Stimulated activated effector memory CD8-positive, alpha-beta T cell treated with anti-CD3 and anti-CD28 coated beads, Interleukin-12 subunit alpha, Interleukin-12 subunit beta, amount 100 ng/mL, for 72 hours (primary cell): ENCODE results near the gene LMOD3.

Experiments
- ATAC-seq: fragments of 150-1000 bp; cut with Tn5 transposase; 2 replicates; pipeline ENCODE4 v1.10.0; 2021
- DNase-seq, 2 donors: peaks; one replicate each; pipeline ENCODE4 v3.0.0; 2021 to 2022; ENCODE audit warnings: low spot score in 2 of 2
- H3K27ac Mint-ChIP-seq: one replicate; pipeline ENCODE4 v1.8.0; 2022; ENCODE audit warnings: mild to moderate bottlenecking, mixed read lengths
- H3K36me3 Mint-ChIP-seq: one replicate; pipeline ENCODE4 v1.8.0; 2022; ENCODE audit warnings: mild to moderate bottlenecking, mixed read lengths
- H3K4me1 Mint-ChIP-seq: one replicate; pipeline ENCODE4 v1.8.0; 2022; ENCODE audit warnings: mixed read lengths
- H3K4me3 Mint-ChIP-seq: one replicate; pipeline ENCODE4 v1.8.0; 2022; ENCODE audit warnings: mild to moderate bottlenecking, mixed read lengths
- H3K9me3 Mint-ChIP-seq: one replicate; pipeline ENCODE4 v1.8.0; 2022; ENCODE audit warnings: mixed read lengths

Gene LMOD3

DNA sequence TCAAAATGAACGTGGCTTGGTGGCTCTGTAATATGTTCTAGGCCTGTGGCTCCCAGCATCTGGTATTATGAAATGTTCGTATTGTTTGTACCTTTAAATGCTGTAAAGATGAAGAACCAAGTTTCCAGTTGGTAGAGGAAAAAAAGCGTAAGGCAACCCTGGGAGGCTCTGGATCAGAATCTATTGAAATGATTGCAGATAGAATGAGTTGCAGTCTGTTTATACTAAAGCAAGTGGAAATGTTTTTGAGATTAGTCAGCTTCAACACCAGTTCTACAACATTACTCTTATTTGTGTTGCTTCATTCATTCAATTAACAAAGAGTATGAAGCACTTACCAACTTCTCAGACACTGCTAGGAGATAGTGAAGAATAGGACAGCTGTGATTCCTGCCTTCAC, 32.4 kb downstream of the LMOD3 start:
- H3K36me3 Mint-ChIP-seq: peaks cover 98% of the 10 kb centered on the region
- H3K9me3 Mint-ChIP-seq: no peaks in the 10 kb centered on the region

DNA sequence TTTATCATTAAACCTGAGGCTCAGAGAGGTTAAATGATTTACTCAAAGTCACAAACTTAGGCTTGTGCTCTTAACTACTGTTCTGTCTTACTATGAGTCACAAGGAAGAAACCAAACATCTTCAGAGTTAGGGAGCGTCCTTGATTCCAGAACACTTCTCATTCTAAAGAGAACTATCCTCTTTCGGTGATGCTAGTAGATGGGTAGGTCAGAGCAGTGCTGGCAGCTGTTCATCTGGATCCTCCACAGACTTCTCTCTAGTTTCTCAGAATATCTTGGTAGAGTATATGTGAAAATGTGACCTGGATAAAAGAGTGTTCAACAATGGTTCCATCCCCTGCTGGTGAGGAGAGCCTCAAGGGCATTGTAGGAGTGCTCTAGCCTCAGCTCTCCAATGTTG, 34.3 kb downstream of the LMOD3 start:
- H3K4me3 Mint-ChIP-seq: peak overlapping the region; percentile 89
- peak overlapping the region; percentile 93 for H3K27ac Mint-ChIP-seq
- DNase-seq: no peak
- H3K4me1 Mint-ChIP-seq: peaks cover 57% of the 10 kb centered on the region
- no peak for ATAC-seq
- peaks cover 86% of the 10 kb centered on the region for H3K36me3 Mint-ChIP-seq
- H3K9me3 Mint-ChIP-seq: no peaks in the 10 kb centered on the region

More for the DNA sequence above, 32.4 kb downstream of the LMOD3 start:
- Mint-ChIP-seq H3K27ac (peak overlapping the region; percentile 94), H3K4me3 (peak overlapping the region; percentile 89), H3K4me1 (peaks cover 59% of the 10 kb centered on the region)
- DNase-seq (no peak), ATAC-seq (no peak)

DNA sequence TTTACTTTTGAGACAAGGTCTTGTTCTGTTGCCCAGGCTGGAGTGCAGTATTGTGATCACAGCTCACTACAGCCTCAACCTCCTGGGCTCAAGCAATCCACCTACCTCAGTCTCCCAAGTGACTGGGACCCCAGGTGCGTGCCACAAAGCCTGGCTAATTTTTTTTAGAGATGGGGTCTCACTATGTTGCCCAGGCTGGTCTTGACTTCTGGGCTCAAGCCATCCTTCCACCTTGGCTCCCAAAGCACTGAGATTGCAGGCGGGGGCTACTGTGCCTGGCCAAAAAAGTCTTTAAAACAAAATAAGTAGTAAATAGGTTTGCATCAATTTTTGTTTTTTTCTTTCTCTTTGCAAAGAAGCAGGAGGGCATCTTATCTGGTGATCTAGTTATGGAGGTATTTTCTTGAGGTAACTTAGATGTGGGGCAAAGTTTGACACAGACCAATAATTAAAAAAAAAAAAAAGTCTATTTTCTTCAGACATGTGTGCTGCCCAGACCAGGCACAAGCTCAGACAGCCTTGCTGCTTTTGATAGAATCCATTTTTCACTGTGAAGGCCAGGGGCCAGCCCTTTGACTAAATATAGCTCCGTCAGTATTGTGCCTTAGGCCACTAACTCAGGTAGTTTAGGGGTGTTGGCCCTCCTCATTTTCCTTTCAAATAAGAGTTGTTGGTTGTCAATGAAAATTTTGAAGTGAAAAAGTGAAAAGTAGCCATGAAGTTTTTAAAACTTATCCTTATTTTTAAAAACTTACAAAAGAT, 35.2 kb downstream of the LMOD3 start:
- ATAC-seq (no peak), DNase-seq (no peak)
- Mint-ChIP-seq H3K4me3 (peak overlapping the region; percentile 89), H3K4me1 (peaks cover 62% of the 10 kb centered on the region), H3K36me3 (peaks cover 77% of the 10 kb centered on the region), H3K27ac (peak overlapping the region; percentile 93), H3K9me3 (no peaks in the 10 kb centered on the region)

DNA sequence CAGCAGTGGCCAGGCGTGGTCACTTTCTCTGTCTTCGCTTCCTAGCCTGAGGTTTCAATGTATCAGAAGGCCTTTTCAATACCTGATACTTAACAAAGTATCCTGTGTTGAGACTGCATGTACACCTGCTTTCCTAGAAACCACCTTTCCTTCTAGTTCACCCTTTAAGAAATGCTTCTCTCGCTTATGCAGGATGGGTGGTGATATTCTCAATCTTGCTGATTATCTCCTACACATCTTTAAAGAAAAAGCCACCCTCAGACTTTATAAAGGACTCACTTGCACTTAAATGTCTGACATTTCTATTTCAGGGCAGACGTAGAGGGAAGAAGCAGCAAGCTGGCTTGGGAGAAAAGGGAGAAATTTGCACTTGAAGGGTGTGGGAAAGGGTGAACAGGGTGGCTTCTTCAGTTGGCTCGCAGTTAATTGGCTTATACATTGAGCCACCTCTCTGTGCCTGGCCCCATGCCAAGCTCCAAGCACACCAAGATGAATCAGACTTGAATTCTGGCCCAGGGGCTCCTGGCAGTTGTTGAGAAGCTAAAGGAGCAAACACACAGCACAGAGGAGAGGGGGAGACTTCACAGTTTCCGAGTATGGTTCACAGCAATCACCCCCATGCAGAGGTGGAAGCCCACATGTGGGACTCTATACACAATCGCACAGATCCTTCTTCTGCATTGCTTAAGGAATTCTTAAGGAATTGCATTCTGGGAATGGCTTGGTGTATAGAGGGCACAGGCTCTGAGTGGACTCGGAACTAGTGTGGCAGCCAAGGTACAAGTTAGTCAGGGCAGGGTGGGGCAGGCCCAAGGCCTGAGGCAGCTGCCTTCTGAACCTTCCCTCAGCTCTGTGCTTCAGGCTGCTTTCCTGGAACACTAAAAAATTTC, 36.3 kb downstream of the LMOD3 start:
- ATAC-seq (peak; percentile 59), DNase-seq (peak; percentile 53 to 85)
- H3K36me3 Mint-ChIP-seq: peaks cover 66% of the 10 kb centered on the region
- H3K27ac Mint-ChIP-seq: peak overlapping the region; percentile 93
- peak overlapping the region; percentile 89 for H3K4me3 Mint-ChIP-seq
- peaks cover 62% of the 10 kb centered on the region for H3K4me1 Mint-ChIP-seq
- H3K9me3 Mint-ChIP-seq: no peaks in the 10 kb centered on the region

DNA sequence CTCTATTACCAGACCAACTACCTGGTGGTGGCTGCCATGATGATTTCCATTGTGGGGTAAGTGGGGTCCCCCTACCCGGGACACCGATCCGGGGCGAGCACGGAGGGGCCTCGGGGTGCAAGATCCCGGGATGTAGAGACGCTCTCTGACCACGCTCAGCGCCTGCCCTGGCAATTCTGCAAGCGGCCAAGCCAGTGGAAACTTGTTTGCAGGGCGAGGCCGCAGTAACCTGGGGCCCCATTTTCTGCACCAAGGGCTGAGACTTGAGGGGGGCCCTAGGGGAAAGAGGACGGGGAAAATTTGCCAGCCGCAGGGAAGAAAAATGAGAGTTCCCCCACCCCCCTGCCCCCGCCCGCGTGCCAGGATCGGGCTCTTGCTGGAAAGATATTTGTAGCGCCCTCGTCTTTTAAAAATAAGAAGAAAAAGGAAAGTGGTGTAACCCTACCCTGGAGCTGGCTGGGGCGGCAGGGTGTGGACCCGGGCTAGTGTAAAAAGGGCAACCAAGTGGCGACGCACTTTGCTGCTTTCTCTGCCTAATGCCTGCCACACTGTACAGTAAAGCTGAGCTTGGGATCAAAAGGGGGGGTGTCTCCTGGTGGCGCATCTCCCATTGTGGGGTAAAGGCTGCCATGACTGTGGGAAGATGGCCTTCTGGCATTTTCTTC, 37.1 kb downstream of the LMOD3 start:
- H3K4me1 Mint-ChIP-seq: peaks cover 58% of the 10 kb centered on the region
- H3K9me3 Mint-ChIP-seq: no peaks in the 10 kb centered on the region
- peaks cover 60% of the 10 kb centered on the region for H3K36me3 Mint-ChIP-seq
- peak overlapping the region; percentile 93 for H3K27ac Mint-ChIP-seq
- H3K4me3 Mint-ChIP-seq: peak overlapping the region; percentile 89
- ATAC-seq (no peak), DNase-seq (no peak)

DNA sequence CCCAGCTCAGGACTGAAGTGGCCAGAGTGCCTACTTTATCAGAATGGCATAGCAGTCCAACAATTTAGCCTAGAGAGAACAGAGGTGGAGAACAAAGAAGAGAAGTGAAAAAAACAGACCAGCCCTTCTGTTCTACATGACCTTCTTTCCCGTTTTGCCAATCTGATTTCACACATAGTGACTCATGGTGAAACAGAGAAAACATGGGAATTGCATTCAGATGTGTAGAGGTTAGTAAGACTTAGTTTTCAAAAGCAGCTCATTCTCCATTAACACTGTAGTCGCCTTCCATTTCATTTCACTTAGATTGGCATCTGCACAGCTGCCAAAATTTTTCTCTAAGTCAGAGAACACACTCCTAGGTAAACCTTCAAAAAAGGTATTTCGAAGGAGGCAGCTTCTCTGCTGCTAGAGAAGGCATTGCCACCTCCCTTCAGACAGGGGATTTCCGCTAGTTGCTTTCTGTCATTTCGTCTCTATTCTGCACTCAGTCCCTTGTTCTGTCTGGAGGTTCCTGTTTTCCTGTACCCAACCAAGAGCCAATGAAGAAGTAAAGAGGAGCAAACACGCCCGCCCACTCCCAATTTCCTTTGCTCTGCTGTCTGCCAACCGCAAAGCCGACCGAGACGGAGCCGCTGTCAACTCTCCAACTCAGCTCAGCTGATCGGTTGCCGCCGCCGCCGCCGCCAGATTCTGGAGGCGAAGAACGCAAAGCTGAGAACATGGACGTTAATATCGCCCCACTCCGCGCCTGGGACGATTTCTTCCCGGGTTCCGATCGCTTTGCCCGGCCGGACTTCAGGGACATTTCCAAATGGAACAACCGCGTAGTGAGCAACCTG, 37.8 kb downstream of the LMOD3 start, which contains the start of gene ARL6IP5:
TSS of gene ARL6IP5 (plus strand) at position 612 of the 842 bp plus-strand sequence. CDS start at position 723, 111 bp downstream.
- H3K36me3 Mint-ChIP-seq: peaks cover 52% of the 10 kb centered on the region
- peak; percentile 71 to 93 for DNase-seq

DNA sequence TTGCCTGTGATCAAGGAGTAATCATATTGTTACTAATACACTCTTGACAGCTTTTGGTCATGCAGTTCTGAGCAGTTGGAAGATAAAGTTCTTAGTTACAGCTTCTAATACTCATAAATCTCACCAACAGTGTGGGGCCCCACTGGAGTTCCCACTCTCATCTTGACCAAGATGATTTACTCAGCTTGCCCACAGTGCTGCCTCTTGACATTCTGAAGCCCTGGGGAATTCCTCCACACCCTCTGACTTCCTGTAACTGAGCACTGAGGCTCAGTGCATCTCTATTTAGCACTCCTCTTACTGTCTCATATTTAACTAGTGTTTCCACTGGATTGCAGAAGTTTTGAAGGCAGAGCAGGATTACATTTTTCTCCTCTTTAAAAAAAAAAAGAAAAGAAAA, 39.6 kb downstream of the LMOD3 start:
- no peaks in the 10 kb centered on the region for H3K9me3 Mint-ChIP-seq
- peak overlapping the region; percentile 89 for H3K4me3 Mint-ChIP-seq
- ATAC-seq: peak; percentile 85
- peaks cover 36% of the 10 kb centered on the region for H3K36me3 Mint-ChIP-seq
- peaks cover 55% of the 10 kb centered on the region for H3K4me1 Mint-ChIP-seq
- DNase-seq: peak in 1 of 2 donors; percentile 86
- peak overlapping the region; percentile 93 for H3K27ac Mint-ChIP-seq

More for the DNA sequence above, 37.8 kb downstream of the LMOD3 start, which contains the start of gene ARL6IP5:
- no peaks in the 10 kb centered on the region for H3K9me3 Mint-ChIP-seq
- peak within 1 kb of the TSS; percentile 93 for H3K27ac Mint-ChIP-seq
- H3K4me3 Mint-ChIP-seq: peak within 1 kb of the TSS; percentile 89
- H3K4me1 Mint-ChIP-seq: peaks cover 51% of the 10 kb centered on the region
- peak; percentile 61 for ATAC-seq

DNA sequence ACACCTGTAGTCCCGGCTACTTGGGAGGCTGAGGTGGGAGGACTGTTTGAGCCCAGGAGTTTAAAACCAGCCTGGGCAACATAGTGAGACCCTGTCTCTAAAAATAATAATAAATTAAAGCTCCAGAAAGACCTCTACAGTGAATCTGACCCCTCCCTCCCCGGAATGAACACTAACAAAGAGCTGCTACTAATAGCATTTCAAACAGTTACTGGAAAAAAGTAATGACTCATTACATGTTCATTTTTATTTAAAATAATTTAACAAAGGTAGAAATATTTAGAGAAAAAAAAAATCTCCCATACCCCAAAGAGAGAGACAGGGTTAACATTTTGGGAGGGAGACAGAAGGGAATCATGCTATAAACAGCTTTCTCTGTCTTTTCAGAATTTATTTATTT, 40.0 kb downstream of the LMOD3 start:
- H3K4me3 Mint-ChIP-seq: peak overlapping the region; percentile 89
- no peak for DNase-seq
- H3K36me3 Mint-ChIP-seq: peaks cover 36% of the 10 kb centered on the region
- peak overlapping the region; percentile 93 for H3K27ac Mint-ChIP-seq
- H3K4me1 Mint-ChIP-seq: peaks cover 59% of the 10 kb centered on the region
- no peak for ATAC-seq
- no peaks in the 10 kb centered on the region for H3K9me3 Mint-ChIP-seq

DNA sequence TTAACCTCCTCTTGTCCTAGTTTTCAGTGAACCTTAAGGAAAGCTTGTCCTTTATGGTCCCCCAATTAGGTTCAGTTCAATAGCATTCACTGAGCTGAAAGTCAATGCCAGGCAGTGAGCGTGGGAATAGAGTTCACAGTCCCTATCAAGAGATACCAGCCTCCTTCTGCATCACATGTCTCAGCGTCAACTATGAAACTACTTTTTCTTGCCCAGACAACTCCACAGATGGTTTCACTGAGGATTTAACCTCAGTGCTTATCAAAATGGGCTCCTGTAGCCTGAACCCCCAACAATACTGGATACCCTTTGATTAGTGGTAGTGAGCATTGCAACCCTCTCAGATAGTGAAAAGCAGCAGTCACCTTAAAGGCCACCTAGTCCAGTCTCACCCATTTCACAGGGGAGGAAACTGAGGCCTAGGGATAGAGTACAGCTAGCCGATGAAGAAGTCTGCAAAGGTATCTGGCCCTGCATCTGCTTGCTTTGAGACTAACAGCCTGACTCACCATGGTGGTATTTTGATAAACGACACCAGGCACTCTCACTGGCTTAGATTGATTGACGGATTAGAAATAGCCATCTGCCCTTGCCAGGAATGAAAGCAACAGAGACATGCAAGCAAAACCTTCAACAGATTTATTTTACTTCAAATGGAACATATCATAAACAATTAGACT, 40.7 kb downstream of the LMOD3 start:
- ATAC-seq (no peak), DNase-seq (no peak)
- peak overlapping the region; percentile 93 for H3K27ac Mint-ChIP-seq
- peaks cover 61% of the 10 kb centered on the region for H3K4me1 Mint-ChIP-seq
- no peaks in the 10 kb centered on the region for H3K9me3 Mint-ChIP-seq
- H3K4me3 Mint-ChIP-seq: peak overlapping the region; percentile 89
- peaks cover 36% of the 10 kb centered on the region for H3K36me3 Mint-ChIP-seq

DNA sequence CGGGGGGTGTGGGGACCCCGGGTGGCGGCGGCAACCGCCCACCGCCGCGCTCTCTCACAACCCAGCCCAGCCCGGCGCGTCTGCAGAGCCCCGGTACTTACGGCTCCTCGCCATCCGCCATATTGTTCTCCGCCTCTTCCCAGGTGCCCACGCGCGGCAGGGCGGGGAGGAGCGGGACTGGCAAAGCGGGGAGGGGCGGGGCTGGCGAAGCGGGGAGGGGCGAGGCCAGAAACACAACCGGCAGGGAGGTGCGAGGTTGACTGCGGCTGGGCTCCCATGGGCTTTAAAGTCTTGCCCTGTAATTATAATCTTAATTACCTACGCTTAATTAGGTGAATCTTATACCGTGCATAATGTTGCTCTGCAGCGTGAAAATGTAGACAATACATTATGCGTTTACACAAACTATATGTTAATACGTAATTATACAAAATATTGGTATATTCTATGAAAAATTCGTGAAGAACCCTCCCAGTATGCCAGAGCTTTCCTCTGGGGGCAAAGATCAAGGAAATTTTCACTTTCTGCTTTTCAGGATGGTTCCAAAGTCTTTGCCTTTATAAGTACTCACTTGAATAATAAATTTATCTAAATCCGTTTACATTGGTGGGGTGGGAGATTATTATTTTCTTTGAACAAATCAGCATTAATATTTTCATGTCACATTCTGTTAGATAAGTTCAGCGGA, 42.0 kb downstream of the LMOD3 start, which contains the start of gene UBA3:
TSS of gene UBA3 (minus strand) at position 133 of the 688 bp plus-strand sequence. CDS start at position 121, 12 bp downstream.
- H3K4me1 Mint-ChIP-seq: peaks cover 63% of the 10 kb centered on the region
- peak; percentile 70 for ATAC-seq
- H3K4me3 Mint-ChIP-seq: peak within 1 kb of the TSS; percentile 89
- H3K9me3 Mint-ChIP-seq: no peaks in the 10 kb centered on the region
- peak within 1 kb of the TSS; percentile 93 for H3K27ac Mint-ChIP-seq
- DNase-seq: peak; percentile 70 to 86
- H3K36me3 Mint-ChIP-seq: peaks cover 36% of the 10 kb centered on the region

DNA sequence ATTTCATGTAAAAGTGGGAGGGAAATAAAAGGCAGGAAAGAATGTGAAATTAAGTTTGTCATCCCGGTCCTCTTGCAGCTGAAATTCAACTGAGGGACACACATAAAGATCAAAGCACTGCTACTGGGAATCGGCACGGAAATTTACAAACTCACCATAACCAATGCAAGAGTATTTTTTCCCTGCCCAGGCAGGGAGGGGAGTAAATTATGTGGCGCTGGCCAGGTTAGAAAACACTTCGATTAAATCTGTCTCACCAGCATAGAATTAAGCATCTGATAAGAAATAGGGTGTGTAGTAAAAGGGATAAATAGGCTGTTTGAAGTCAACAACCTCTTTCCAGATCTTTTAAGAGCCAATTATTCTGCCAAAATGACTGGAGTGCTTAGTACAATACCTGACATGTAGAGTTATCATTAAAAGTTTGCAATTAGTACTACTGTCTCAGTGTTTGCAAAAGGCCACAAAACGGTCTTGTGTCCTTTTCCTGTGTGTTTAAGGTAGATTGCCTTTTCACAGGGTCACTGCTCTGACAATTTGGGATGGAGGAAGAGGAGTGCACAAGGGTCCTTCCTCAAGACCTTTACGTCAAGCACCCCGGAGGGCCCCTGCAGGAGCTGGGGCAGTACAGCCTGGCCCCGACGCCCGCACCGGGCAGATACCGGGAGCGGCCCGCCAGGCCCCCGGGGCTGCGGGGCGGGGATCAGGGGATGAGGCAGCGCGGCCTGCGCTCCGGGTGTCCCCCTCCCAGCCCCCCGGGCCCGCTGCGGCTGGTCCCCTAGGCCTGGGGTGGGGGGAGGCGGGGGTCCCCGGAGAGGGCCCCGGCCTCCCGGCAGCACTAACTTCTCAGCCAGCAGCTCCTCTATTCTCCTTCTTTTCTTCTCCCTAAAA, 42.9 kb downstream of the LMOD3 start:
- DNase-seq: no peak
- Mint-ChIP-seq H3K27ac (peak overlapping the region; percentile 88), H3K36me3 (peaks cover 34% of the 10 kb centered on the region), H3K4me3 (peak overlapping the region; percentile 89), H3K9me3 (no peaks in the 10 kb centered on the region), H3K4me1 (peaks cover 61% of the 10 kb centered on the region)
- ATAC-seq: peak; percentile 17

DNA sequence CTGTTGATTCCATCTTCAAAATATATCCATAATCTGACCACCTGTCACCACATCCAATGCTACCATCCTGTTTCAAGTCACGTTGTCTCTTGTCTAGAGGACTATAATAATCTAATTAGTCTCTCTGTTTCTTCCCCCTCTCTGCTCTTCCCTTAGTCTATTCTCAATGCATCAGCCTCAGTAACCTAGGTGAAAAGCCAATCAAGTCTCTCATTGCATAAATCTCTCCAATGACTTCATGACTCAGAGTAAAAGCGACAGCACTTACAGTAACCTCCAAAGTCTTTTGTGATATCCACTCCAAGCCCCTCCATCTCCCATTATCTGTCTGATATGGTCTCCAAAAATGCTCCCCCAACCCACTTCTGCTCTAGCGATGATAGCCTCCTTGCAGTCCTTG, 49.5 kb downstream of the LMOD3 start:
- ATAC-seq (peak; percentile 50), DNase-seq (no peak)
- Mint-ChIP-seq H3K36me3 (peaks cover 88% of the 10 kb centered on the region), H3K27ac (peak overlapping the region; percentile 3), H3K4me1 (peaks cover 31% of the 10 kb centered on the region), H3K4me3 (no peak overlapping the region), H3K9me3 (no peaks in the 10 kb centered on the region)
